ENCODE data around the gene USF1. TPM values are rescaled to one million over a fixed set of nuclear protein-coding genes. Genes with fewer than 3 reads are reported as not detected.

Gene USF1, protein sequence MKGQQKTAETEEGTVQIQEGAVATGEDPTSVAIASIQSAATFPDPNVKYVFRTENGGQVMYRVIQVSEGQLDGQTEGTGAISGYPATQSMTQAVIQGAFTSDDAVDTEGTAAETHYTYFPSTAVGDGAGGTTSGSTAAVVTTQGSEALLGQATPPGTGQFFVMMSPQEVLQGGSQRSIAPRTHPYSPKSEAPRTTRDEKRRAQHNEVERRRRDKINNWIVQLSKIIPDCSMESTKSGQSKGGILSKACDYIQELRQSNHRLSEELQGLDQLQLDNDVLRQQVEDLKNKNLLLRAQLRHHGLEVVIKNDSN
- 50.6 and 51.5 TPM in 2 replicates for total RNA-seq

DNA sequence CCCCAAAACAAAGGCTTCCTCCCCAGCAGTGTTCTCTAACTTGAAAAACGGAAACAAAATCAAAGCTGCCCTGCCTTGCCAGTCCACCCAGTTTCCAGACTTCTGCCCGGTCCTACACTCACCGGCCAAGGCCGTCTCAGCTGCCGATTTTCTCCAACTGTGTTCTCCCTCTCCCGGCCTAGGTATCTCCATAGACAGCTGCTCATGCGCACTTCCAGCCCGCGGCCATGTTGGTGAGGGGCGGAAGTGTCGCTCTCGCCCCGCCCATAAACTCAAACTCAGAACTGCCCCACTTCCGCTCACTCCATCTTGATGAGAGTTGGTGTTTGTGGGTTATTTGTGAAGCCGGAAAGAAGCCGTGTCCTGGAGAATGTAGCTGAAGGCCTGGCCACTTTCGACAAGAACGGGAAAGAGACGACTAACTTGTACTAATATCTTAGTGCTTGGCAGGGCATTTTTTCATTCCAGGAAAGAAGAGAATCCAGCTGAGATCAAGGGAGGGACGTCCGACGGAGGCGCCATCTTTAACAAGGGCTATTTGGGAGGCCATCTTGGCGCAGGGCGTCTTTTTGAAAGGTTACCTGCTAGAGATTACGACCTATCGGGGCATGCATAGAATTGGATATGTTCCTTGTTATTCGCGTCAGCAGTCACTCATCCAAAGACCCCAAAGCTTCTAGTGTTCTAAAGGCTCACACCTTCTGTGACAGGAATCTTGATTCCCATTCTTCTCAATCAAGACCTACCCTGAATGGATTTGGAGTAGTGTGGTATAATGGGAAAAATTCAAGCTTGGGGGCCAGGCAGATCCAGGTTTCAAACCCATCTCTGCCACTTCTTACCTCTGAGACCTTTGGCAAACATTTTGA, at the start of gene USF1:
TSS of gene USF1 (minus strand) at position 242 of the 869 bp plus-strand sequence. CDS start 2,702 bp downstream, outside the sequence.
- Mint-ChIP-seq H3K36me3 (ENCODE audit: low read depth) (peaks cover 40% of the 10 kb centered on the region), H3K4me1 (ENCODE audit: low read depth) (peaks cover 55% of the 10 kb centered on the region)
- intact Hi-C loops (cut with micrococcal nuclease), result loop anchor here (1.0 to 10.0 kb wide), 9 partner anchors 8 to 1121 kb away; partner anchors contain the start of genes DEDD, PPOX, TAGLN2 and TSTD1

DNA sequence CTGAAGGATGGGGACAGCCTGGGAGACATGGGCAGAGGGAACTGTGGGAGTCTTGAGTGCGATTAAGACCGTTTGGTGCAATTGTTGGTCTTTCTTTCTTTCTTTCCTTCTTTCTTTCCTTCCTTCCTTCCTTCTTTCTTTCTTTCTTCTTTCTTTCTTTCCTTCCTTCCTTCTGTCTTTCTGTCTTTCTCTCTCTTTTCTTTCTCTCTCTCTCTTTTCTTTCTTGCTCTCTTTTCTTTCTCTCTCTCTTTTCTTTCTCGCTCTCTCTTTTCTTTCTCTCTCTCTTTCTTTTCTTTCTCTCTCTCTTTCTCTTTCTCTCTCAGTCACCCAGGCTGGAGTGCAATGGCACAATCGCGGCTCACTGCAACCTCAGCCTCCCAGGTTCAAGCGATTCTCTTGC, 49.5 kb upstream of the USF1 start:
- Mint-ChIP-seq H3K9me3 (no peaks in the 10 kb centered on the region), H3K27me3 (ENCODE audit: insufficient read depth) (peaks cover 2% of the 10 kb centered on the region), H3K36me3 (ENCODE audit: low read depth) (peaks cover 13% of the 10 kb centered on the region), H3K4me3 (no peak overlapping the region), H3K27ac (no peak overlapping the region), H3K4me1 (ENCODE audit: low read depth) (peaks cover 70% of the 10 kb centered on the region)
- intact Hi-C loops (cut with micrococcal nuclease), result loop anchor here (5.0 kb wide), 1 partner anchor 258 kb away; no protein-coding TSS in a partner anchor
- no peak for DNase-seq (ENCODE audit: low spot score)

More for the DNA sequence above, at the start of gene USF1:
- no peaks in the 10 kb centered on the region for H3K27me3 Mint-ChIP-seq (ENCODE audit: insufficient read depth)
- peaks cover 4% of the 10 kb centered on the region for H3K9me3 Mint-ChIP-seq
- peak within 1 kb of the TSS; percentile 97 for H3K27ac Mint-ChIP-seq
- peak within 1 kb of the TSS; percentile 94 for H3K4me3 Mint-ChIP-seq
- DNase-seq (ENCODE audit: low spot score), result peak; percentile 92

DNA sequence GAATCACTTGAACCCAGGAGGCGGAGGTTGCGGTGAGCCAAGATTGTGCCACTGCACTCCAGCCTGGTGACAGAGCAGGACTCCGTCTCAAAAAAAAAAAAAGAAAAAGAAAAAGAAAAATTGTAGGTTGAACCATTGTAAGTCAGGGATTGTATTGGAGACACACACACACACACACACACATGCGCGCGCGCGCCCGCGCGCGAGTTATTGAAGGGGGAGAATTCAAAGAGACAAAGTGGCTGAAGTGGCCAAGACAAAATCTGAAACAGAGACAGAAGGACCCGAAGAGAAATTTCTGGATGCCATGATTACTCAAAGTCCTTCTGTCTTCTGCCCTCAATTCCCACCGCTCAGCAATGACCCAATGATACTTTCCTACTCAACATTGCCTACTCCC, 48.7 kb upstream of the USF1 start:
- DNase-seq (ENCODE audit: low spot score), result no peak
- intact Hi-C loops (cut with micrococcal nuclease), result no loop called here
- H3K4me1 Mint-ChIP-seq (ENCODE audit: low read depth), result peaks cover 71% of the 10 kb centered on the region
- peaks cover 2% of the 10 kb centered on the region for H3K27me3 Mint-ChIP-seq (ENCODE audit: insufficient read depth)
- H3K36me3 Mint-ChIP-seq (ENCODE audit: low read depth), result peaks cover 6% of the 10 kb centered on the region
- H3K4me3 Mint-ChIP-seq, result no peak overlapping the region
- no peak overlapping the region for H3K27ac Mint-ChIP-seq
- no peaks in the 10 kb centered on the region for H3K9me3 Mint-ChIP-seq

DNA sequence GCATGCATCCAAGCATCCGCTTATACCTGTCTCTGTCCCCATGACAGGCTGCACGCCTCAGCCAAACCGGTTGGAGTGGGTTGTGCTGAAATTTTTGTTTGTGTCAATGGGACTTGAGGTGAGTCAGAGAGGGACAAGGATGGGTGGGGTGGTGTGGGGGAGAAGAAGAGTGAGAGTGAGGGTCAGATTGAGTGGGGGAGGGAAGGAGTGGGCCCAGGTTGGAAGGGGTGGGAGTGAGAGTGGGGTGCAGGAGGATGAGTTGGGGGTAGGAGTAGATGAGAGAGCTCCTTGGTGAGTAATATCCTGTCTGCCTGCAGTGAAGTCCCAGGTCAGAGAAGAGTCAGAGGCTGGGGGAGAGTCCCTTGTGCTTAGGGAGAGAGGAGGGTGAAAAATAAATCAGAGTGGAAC, 46.8 kb upstream of the USF1 start:
- Mint-ChIP-seq H3K36me3 (ENCODE audit: low read depth) (peaks cover 2% of the 10 kb centered on the region), H3K27me3 (ENCODE audit: insufficient read depth) (peaks cover 2% of the 10 kb centered on the region), H3K4me3 (peak overlapping the region; percentile 17), H3K27ac (peak overlapping the region; percentile 88), H3K9me3 (no peaks in the 10 kb centered on the region), H3K4me1 (ENCODE audit: low read depth) (peaks cover 61% of the 10 kb centered on the region)
- DNase-seq (ENCODE audit: low spot score), result no peak
- intact Hi-C loops (cut with micrococcal nuclease), result no loop called here

DNA sequence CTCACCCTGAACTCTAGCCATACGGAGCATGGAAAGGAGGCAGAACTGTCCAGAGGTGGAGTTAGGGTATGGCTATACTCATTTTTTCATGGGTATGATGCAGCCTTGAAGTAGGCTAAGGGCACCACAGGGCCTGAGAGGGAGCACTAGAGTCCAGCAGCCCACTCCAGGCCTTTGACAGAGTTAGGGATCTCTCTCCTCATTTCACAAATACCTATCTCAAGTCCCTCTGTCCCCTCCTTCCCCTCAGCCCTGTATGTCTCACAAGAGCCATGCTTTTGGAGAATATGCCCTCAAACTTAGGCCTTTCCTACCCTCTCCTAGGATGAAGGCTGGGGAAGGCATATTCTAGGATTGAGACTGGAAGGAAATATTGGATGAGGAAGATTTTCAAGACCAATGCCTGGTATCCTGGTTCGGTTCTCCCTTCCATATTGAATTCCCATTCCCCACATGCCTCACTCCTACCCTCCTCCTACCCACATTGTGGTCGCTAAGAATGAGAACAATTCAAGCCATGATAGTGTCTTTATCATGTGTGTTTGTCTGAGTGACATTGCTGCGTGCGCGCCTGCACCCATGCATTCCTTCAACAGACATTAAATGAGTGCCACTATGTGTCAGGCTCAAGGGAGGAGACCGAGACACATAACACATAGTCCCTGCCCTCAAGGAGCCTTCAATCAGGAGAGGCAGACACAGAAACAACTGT, 46.2 kb upstream of the USF1 start:
- intact Hi-C loops (cut with micrococcal nuclease), result no loop called here
- H3K27me3 Mint-ChIP-seq (ENCODE audit: insufficient read depth), result peaks cover 2% of the 10 kb centered on the region
- H3K4me1 Mint-ChIP-seq (ENCODE audit: low read depth), result peaks cover 58% of the 10 kb centered on the region
- peaks cover 2% of the 10 kb centered on the region for H3K36me3 Mint-ChIP-seq (ENCODE audit: low read depth)
- H3K27ac Mint-ChIP-seq, result peak overlapping the region; percentile 88
- H3K4me3 Mint-ChIP-seq, result no peak overlapping the region
- no peak for DNase-seq (ENCODE audit: low spot score)
- H3K9me3 Mint-ChIP-seq, result no peaks in the 10 kb centered on the region

DNA sequence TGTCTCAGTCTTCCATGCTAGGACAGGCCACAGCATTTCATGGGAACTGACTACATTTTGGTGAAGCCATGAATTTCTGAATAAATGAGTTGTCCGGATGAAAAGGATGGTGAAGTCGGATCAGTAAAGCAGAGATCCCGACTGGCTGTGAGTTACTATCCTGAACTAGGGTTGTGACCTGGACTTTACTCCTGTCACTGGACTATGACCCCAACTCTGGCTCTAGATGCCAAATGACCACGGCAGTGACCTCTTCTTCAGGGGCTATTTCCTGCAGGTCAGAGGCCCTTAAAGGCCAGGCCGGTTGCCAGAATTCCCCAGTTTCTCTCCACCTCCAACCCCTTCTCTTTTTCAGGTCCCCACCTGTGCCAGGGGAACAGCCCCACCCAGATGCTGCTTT, 45.3 kb upstream of the USF1 start:
- H3K27ac Mint-ChIP-seq, result no peak overlapping the region
- H3K27me3 Mint-ChIP-seq (ENCODE audit: insufficient read depth), result peaks cover 2% of the 10 kb centered on the region
- H3K9me3 Mint-ChIP-seq, result no peaks in the 10 kb centered on the region
- no peak for DNase-seq (ENCODE audit: low spot score)
- peaks cover 50% of the 10 kb centered on the region for H3K4me1 Mint-ChIP-seq (ENCODE audit: low read depth)
- H3K36me3 Mint-ChIP-seq (ENCODE audit: low read depth), result peaks cover 2% of the 10 kb centered on the region
- H3K4me3 Mint-ChIP-seq, result no peak overlapping the region
- intact Hi-C loops (cut with micrococcal nuclease), result no loop called here

DNA sequence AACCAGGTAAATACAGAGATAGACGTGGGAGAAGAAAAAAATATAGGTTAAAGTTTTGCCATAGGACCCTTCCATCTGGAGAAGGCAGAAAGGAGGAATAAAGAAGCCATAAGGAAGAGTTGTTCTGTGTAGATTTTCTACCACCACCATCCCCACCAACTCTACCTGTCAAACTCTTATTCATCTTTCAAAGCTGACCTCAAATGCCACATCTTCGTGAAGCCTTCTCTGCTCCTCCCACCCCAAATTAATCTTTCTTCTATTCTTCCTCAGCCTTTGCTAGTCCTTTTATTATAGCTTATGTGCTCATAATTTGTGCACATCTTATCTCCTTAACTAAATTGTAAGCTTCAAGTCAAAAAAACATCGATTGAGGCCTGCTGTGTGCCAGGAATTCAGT, 44.8 kb upstream of the USF1 start:
- intact Hi-C loops (cut with micrococcal nuclease), result no loop called here

DNA sequence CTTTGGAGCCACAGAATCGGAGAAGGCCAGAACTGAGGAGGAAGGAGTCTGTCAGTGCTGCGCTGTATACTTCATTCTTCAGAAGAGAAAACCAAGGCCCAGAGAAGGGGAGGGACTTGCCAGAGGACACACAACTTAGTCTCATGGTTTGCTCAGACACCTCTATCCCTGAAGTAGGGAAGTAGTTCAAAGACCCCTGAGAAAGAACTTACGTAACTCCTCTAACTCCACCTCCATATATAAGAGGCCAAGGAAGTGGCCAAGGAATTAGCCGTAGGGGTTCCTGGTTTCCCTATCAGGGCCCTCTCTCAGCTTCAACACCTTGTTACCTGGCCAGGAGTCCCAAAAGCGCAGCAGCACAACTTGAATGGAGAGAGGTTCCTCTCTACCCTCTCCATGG, 44.2 kb upstream of the USF1 start:
- Mint-ChIP-seq H3K36me3 (ENCODE audit: low read depth) (peaks cover 2% of the 10 kb centered on the region), H3K4me3 (no peak overlapping the region), H3K27ac (no peak overlapping the region), H3K27me3 (ENCODE audit: insufficient read depth) (peaks cover 2% of the 10 kb centered on the region), H3K9me3 (no peaks in the 10 kb centered on the region), H3K4me1 (ENCODE audit: low read depth) (peaks cover 45% of the 10 kb centered on the region)
- DNase-seq (ENCODE audit: low spot score), result no peak
- intact Hi-C loops (cut with micrococcal nuclease), result no loop called here

More for the DNA sequence above, 44.8 kb upstream of the USF1 start:
- Mint-ChIP-seq H3K27ac (no peak overlapping the region), H3K4me1 (ENCODE audit: low read depth) (peaks cover 48% of the 10 kb centered on the region), H3K4me3 (no peak overlapping the region), H3K9me3 (no peaks in the 10 kb centered on the region), H3K27me3 (ENCODE audit: insufficient read depth) (peaks cover 2% of the 10 kb centered on the region), H3K36me3 (ENCODE audit: low read depth) (peaks cover 2% of the 10 kb centered on the region)
- DNase-seq (ENCODE audit: low spot score), result no peak

DNA sequence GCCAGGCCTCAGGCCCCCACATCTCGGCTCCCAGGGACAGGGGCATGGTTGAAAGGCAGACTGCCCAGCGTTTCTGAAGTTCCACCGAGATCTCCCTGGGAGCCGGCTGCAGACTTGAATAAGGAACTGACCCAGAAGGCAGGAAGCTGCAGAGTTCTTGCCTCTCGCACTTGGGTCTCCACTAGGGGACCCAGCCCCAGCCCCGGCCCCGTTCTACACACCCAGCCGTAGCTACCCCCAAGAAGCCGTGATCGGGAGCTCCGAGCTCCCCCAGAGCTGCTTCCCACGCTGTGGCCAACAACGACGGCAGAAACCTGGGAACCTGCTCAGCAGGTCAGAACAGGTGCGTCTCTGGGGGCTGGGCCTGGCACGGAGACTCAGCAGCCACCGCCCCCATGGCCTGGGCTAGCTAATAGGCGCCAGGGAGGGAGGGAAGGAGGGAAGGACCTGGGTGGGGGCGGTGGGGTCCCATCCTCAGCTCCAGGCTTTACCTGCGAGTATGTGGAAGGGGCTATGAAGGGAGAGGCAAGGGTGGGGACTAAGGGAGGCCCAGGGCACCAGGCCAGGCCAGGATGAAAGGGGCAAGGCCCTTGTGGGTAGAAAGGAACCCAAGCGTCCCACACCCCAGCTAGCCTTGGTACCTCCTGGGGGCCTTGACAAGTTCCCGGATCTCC, 43.6 kb upstream of the USF1 start, which contains the start of gene NECTIN4:
TSS of gene NECTIN4 (minus strand) at position 308 of the 674 bp plus-strand sequence. CDS start at position 46, 262 bp downstream.
- H3K36me3 Mint-ChIP-seq (ENCODE audit: low read depth), result no peaks in the 10 kb centered on the region
- no peak for DNase-seq (ENCODE audit: low spot score)
- H3K27me3 Mint-ChIP-seq (ENCODE audit: insufficient read depth), result peaks cover 2% of the 10 kb centered on the region
- peaks cover 42% of the 10 kb centered on the region for H3K4me1 Mint-ChIP-seq (ENCODE audit: low read depth)
- H3K9me3 Mint-ChIP-seq, result no peaks in the 10 kb centered on the region
- no peak within 1 kb of the TSS for H3K4me3 Mint-ChIP-seq
- intact Hi-C loops (cut with micrococcal nuclease), result no loop called here
- no peak within 1 kb of the TSS for H3K27ac Mint-ChIP-seq

DNA sequence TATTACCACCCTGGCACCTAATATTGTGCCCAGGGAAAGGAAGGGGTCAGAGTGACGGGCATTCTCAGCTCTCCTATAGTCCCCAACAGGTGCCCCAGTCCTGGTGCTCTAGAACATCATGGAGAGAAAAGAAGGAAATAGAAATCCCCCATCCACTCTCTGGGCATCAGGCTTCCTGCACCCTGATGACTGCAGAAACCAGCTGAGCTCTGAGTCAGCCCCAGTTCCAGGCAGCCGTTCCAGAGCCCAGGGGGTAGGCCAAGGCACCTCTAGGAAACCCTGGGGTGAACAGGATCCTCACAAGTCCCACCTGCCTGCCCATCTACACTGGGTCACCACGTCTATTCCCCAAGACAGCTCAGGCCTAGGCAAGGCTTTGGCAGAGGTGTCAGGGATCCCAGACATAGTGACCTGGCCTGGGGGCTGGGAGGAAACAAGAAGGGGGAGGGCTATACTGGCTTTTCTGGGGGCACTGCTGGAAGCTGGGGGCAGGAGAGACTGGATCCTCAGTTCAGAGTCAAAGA, 42.9 kb upstream of the USF1 start:
- Mint-ChIP-seq H3K27ac (no peak overlapping the region), H3K9me3 (no peaks in the 10 kb centered on the region), H3K27me3 (ENCODE audit: insufficient read depth) (no peaks in the 10 kb centered on the region), H3K4me1 (ENCODE audit: low read depth) (peaks cover 40% of the 10 kb centered on the region), H3K4me3 (no peak overlapping the region), H3K36me3 (ENCODE audit: low read depth) (no peaks in the 10 kb centered on the region)
- DNase-seq (ENCODE audit: low spot score), result no peak
- intact Hi-C loops (cut with micrococcal nuclease), result no loop called here

DNA sequence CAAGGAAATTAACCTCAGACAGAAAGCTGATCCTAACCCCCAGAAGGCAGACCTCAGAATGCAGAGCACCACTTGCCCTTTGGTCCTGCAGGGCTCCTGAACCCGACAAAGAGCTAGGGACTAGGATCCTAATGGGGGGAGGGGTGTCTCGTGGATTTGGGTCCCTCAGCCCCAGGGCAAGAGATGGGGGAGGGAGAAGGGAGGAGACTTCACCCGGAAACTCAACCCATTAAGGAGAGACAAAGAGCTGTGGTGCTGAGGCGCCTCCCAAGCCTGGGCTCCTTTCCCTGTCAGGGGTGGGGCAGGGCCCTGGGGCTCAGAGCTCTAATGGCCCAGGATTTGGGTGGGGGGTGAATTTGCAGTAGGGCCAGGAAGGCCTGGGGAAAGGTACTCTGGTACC, 40.7 kb upstream of the USF1 start:
- no peaks in the 10 kb centered on the region for H3K36me3 Mint-ChIP-seq (ENCODE audit: low read depth)
- H3K4me3 Mint-ChIP-seq, result no peak overlapping the region
- intact Hi-C loops (cut with micrococcal nuclease), result no loop called here
- no peaks in the 10 kb centered on the region for H3K9me3 Mint-ChIP-seq
- peaks cover 18% of the 10 kb centered on the region for H3K4me1 Mint-ChIP-seq (ENCODE audit: low read depth)
- DNase-seq (ENCODE audit: low spot score), result no peak
- no peak overlapping the region for H3K27ac Mint-ChIP-seq
- H3K27me3 Mint-ChIP-seq (ENCODE audit: insufficient read depth), result no peaks in the 10 kb centered on the region

DNA sequence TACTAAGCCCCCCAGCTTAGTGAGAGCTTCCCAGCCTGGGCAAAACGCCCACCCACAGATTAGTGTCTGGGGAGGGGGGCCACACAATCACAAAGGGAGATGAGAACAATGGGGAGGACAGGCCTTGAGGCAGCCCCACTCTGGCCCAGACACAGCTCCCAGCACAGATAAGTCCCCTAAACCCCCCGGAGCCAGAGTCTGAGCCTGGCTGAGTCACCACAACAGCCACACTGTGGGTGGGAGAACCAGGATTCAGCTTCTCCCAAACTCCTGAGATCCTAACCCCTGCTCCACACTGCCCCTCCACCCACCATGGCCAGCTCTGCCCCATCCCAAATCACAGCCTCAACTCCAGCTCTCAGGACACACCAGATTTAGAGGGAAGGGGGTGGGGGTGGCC, 39.4 kb upstream of the USF1 start:
- DNase-seq (ENCODE audit: low spot score), result no peak
- Mint-ChIP-seq H3K4me3 (no peak overlapping the region), H3K27ac (no peak overlapping the region), H3K27me3 (ENCODE audit: insufficient read depth) (no peaks in the 10 kb centered on the region), H3K36me3 (ENCODE audit: low read depth) (no peaks in the 10 kb centered on the region), H3K9me3 (no peaks in the 10 kb centered on the region), H3K4me1 (ENCODE audit: low read depth) (peaks cover 13% of the 10 kb centered on the region)
- intact Hi-C loops (cut with micrococcal nuclease), result no loop called here
